ENCODE data around the gene KEL.

KEL gene

DNA sequence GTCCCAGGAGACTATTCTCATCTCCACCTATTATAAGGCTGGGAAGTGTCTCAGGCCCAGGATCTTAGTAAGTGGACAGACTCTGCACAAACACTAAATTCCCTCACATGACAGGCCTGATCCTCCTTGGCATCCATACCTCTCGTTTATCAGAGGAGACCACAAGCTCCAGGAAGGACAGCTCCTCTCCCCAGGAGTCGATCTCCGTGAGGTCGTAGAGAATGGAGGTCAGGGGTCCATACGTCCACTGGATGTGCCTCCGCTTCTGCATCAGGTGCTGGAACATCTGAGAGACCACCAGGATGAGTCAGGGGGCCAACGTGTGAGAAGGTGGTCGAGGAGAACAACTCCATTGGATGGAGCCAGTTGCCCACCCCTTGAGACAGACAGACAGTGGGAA is 34.2 kb downstream of the KEL start:
- Histone ChIP-seq H3K4me1 (ENCODE audit: control insufficient read depth, insufficient read depth, low read length, poor library complexity, severe bottlenecking) (no peaks in the 10 kb centered on the region), H3K4me3 (ENCODE audit: extremely low read depth, insufficient read depth, low read length, poor library complexity, severe bottlenecking) (no peak overlapping the region), H3K36me3 (ENCODE audit: control insufficient read depth, insufficient read depth, low read length) (no peaks in the 10 kb centered on the region), H3K27ac (ENCODE audit: low read depth, low read length, severe bottlenecking) (no peak overlapping the region), H3K9me3 (ENCODE audit: control insufficient read depth, low read length) (no peaks in the 10 kb centered on the region)
- 70 to 80% methylated on average over 8 of the region's 8 CpGs for WGBS, 2 experiments (ENCODE audit: insufficient coverage in 2 of 2)

- 80 to 86% methylated on average over 2 to 3 of the region's 7 CpGs for WGBS, 2 experiments (ENCODE audit: insufficient coverage in 2 of 2)
- Histone ChIP-seq H3K4me1 (ENCODE audit: control insufficient read depth, insufficient read depth, low read length, poor library complexity, severe bottlenecking) (no peaks in the 10 kb centered on the region), H3K4me3 (ENCODE audit: extremely low read depth, insufficient read depth, low read length, poor library complexity, severe bottlenecking) (no peak overlapping the region), H3K27ac (ENCODE audit: low read depth, low read length, severe bottlenecking) (no peak overlapping the region), H3K36me3 (ENCODE audit: control insufficient read depth, insufficient read depth, low read length) (no peaks in the 10 kb centered on the region), H3K9me3 (ENCODE audit: control insufficient read depth, low read length) (no peaks in the 10 kb centered on the region)
Observed at GRCh38 chr7:142927085-142927745, 34.9 kb downstream of the KEL start.

DNA sequence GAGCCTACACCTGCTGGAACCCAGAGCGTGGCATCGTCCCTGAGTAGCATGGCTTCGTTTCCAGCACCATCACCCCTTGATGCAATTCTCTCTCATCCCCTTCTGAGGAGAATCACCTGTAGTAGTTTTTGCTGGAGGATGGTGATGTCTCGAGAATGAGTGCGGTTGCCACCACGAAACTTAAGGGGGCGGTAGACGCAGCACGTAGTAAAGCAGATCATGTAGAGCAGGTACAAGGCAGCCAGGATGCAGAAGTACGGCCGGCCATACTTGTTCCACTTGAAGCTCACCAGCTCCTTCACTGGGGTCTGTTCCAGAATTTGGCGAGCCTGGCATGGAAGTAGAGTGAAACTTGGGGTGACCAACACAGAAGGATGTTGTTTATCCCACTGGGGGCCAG is 36.8 kb downstream of the KEL start:
- H3K9me3 ChIP-seq (ENCODE audit: control insufficient read depth, low read length): no peaks in the 10 kb centered on the region
- H3K4me3 ChIP-seq (ENCODE audit: extremely low read depth, insufficient read depth, low read length, poor library complexity, severe bottlenecking): no peak overlapping the region
- H3K36me3 ChIP-seq (ENCODE audit: control insufficient read depth, insufficient read depth, low read length): no peaks in the 10 kb centered on the region
- 74 to 79% methylated on average over 6 to 11 of the region's 12 CpGs for WGBS, 2 experiments (ENCODE audit: insufficient coverage in 2 of 2)
- H3K27ac ChIP-seq (ENCODE audit: low read depth, low read length, severe bottlenecking): no peak overlapping the region
- no peaks in the 10 kb centered on the region for H3K4me1 ChIP-seq (ENCODE audit: control insufficient read depth, insufficient read depth, low read length, poor library complexity, severe bottlenecking)

- no peaks in the 10 kb centered on the region for H3K36me3 ChIP-seq (ENCODE audit: control insufficient read depth, insufficient read depth, low read length)
- H3K27ac ChIP-seq (ENCODE audit: low read depth, low read length, severe bottlenecking): no peak overlapping the region
- no peaks in the 10 kb centered on the region for H3K4me1 ChIP-seq (ENCODE audit: control insufficient read depth, insufficient read depth, low read length, poor library complexity, severe bottlenecking)
- WGBS, 2 experiments (ENCODE audit: insufficient coverage in 2 of 2): 50% methylated on average over 2 of the region's 2 CpGs; no CpG with 5 or more reads in 1 of the 2 experiments
- H3K9me3 ChIP-seq (ENCODE audit: control insufficient read depth, low read length): no peaks in the 10 kb centered on the region
- H3K4me3 ChIP-seq (ENCODE audit: extremely low read depth, insufficient read depth, low read length, poor library complexity, severe bottlenecking): no peak overlapping the region
Observed at GRCh38 chr7:142923391-142923790, 38.8 kb downstream of the KEL start.

- Histone ChIP-seq H3K4me1 (ENCODE audit: control insufficient read depth, insufficient read depth, low read length, poor library complexity, severe bottlenecking) (no peaks in the 10 kb centered on the region), H3K9me3 (ENCODE audit: control insufficient read depth, low read length) (no peaks in the 10 kb centered on the region), H3K4me3 (ENCODE audit: extremely low read depth, insufficient read depth, low read length, poor library complexity, severe bottlenecking) (no peak overlapping the region), H3K36me3 (ENCODE audit: control insufficient read depth, insufficient read depth, low read length) (no peaks in the 10 kb centered on the region), H3K27ac (ENCODE audit: low read depth, low read length, severe bottlenecking) (no peak overlapping the region)
- 97 to 100% methylated on average over 2 of the region's 3 CpGs for WGBS, 2 experiments (ENCODE audit: insufficient coverage in 2 of 2)
Observed at GRCh38 chr7:142919656-142920055, 42.5 kb downstream of the KEL start.

DNA sequence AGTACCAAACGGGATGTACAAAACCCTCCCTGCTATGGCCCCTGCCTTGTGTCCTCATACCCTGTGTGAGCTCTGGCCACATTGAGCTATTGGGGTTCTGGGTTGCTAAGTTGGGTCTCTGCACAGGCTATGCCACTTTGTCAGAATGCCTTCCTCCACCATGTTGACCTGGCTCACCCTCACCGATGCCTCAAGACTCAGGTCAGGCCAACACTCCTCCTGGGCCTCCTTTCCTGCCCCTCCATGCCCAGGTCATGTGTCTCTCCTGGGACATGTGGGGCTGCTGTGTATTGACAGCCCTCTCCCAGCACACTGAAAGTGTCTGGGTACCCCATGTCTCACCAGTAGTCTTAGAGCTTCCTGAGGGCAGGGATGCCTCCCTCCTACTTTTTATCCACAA is 43.3 kb downstream of the KEL start:
- Histone ChIP-seq H3K4me1 (ENCODE audit: control insufficient read depth, insufficient read depth, low read length, poor library complexity, severe bottlenecking) (no peaks in the 10 kb centered on the region), H3K4me3 (ENCODE audit: extremely low read depth, insufficient read depth, low read length, poor library complexity, severe bottlenecking) (no peak overlapping the region), H3K9me3 (ENCODE audit: control insufficient read depth, low read length) (no peaks in the 10 kb centered on the region), H3K27ac (ENCODE audit: low read depth, low read length, severe bottlenecking) (no peak overlapping the region), H3K36me3 (ENCODE audit: control insufficient read depth, insufficient read depth, low read length) (no peaks in the 10 kb centered on the region)
- 83 to 100% methylated on average over 1 of the region's 2 CpGs for WGBS, 2 experiments (ENCODE audit: insufficient coverage in 2 of 2)

GRCh38 chr7:142917447-142917846 is 44.7 kb downstream of the KEL start:
- 83 to 100% methylated on average over 2 to 3 of the region's 3 CpGs for WGBS, 2 experiments (ENCODE audit: insufficient coverage in 2 of 2)
- Histone ChIP-seq H3K4me3 (ENCODE audit: extremely low read depth, insufficient read depth, low read length, poor library complexity, severe bottlenecking) (no peak overlapping the region), H3K36me3 (ENCODE audit: control insufficient read depth, insufficient read depth, low read length) (no peaks in the 10 kb centered on the region), H3K27ac (ENCODE audit: low read depth, low read length, severe bottlenecking) (no peak overlapping the region), H3K4me1 (ENCODE audit: control insufficient read depth, insufficient read depth, low read length, poor library complexity, severe bottlenecking) (no peaks in the 10 kb centered on the region), H3K9me3 (ENCODE audit: control insufficient read depth, low read length) (no peaks in the 10 kb centered on the region)

DNA sequence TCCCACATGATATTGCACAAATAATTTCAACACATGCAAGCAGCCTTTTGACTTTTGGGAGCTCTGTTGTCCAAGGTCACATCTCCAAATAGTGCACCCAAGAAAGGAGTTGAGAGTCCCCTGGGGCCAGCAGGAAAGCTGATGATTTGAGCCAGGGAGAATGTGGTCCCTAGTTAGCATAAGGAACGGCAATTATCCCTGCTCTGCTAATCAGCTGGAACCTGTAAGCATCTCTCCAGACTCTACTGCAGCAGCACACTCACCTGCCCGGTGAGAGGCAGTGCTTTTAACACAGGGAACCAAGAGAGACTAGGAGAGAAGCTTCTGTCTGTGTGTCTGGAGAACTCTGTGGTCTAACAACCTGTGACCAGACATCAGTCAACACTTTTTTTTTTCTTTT is 45.7 kb downstream of the KEL start:
- Histone ChIP-seq H3K4me1 (ENCODE audit: control insufficient read depth, insufficient read depth, low read length, poor library complexity, severe bottlenecking) (no peaks in the 10 kb centered on the region), H3K27ac (ENCODE audit: low read depth, low read length, severe bottlenecking) (no peak overlapping the region), H3K4me3 (ENCODE audit: extremely low read depth, insufficient read depth, low read length, poor library complexity, severe bottlenecking) (no peak overlapping the region), H3K36me3 (ENCODE audit: control insufficient read depth, insufficient read depth, low read length) (no peaks in the 10 kb centered on the region), H3K9me3 (ENCODE audit: control insufficient read depth, low read length) (no peaks in the 10 kb centered on the region)
- 75% methylated on average over 1 of the region's 2 CpGs; no CpG with 5 or more reads in 1 of the 2 experiments for WGBS, 2 experiments (ENCODE audit: insufficient coverage in 2 of 2)

GRCh38 chr7:142915315-142915714 is 46.8 kb downstream of the KEL start:
- H3K9me3 ChIP-seq (ENCODE audit: control insufficient read depth, low read length): no peaks in the 10 kb centered on the region
- no peaks in the 10 kb centered on the region for H3K36me3 ChIP-seq (ENCODE audit: control insufficient read depth, insufficient read depth, low read length)
- 90 to 94% methylated on average over 3 to 5 of the region's 8 CpGs for WGBS, 2 experiments (ENCODE audit: insufficient coverage in 2 of 2)
- H3K4me3 ChIP-seq (ENCODE audit: extremely low read depth, insufficient read depth, low read length, poor library complexity, severe bottlenecking): no peak overlapping the region
- no peaks in the 10 kb centered on the region for H3K4me1 ChIP-seq (ENCODE audit: control insufficient read depth, insufficient read depth, low read length, poor library complexity, severe bottlenecking)
- H3K27ac ChIP-seq (ENCODE audit: low read depth, low read length, severe bottlenecking): no peak overlapping the region

DNA sequence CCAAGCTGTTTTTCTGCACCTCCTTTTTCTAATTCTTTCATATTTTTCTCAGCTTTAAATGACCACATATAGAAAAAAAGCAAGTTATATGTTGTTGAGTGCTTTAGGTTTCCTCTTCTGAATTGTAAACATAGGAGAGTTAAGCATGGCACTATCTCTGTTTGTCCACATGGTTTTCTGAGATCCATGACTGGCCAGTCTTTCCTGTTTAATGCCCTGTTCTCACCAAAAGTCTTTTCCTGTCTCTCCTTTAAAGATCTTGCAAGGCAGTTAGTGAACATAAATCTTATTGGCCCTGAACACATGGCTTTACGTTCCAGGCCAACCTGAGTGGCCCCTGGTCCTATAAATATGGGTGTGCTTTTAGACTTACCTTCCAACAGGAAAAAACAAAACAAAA is 48.0 kb downstream of the KEL start:
- Histone ChIP-seq H3K36me3 (ENCODE audit: control insufficient read depth, insufficient read depth, low read length) (no peaks in the 10 kb centered on the region), H3K4me1 (ENCODE audit: control insufficient read depth, insufficient read depth, low read length, poor library complexity, severe bottlenecking) (peaks cover 2% of the 10 kb centered on the region), H3K27ac (ENCODE audit: low read depth, low read length, severe bottlenecking) (no peak overlapping the region), H3K4me3 (ENCODE audit: extremely low read depth, insufficient read depth, low read length, poor library complexity, severe bottlenecking) (no peak overlapping the region), H3K9me3 (ENCODE audit: control insufficient read depth, low read length) (no peaks in the 10 kb centered on the region)
- 80% methylated on average over 1 of the region's 1 CpG; no CpG with 5 or more reads in 1 of the 2 experiments for WGBS, 2 experiments (ENCODE audit: insufficient coverage in 2 of 2)

DNA sequence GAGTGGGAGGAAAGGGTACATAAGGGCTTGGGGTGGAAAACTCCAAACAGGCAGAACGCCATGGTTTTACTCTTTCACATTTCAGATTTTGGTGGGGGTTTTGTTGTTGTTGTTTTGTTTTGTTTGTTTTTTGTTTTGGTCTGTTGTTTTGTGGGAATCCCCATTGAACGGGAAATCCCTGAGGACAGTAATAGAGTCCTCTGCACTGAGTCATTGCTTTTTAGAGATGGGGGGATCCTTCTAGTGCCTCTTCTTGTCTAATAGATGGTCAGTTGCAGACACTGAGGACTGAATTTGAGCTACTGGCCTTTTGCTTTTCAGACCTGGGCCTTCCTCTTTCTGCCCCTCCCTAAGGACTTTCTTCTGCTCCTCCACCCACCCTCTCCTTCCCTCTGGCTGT is 48.6 kb downstream of the KEL start:
- H3K36me3 ChIP-seq (ENCODE audit: control insufficient read depth, insufficient read depth, low read length): no peaks in the 10 kb centered on the region
- H3K4me1 ChIP-seq (ENCODE audit: control insufficient read depth, insufficient read depth, low read length, poor library complexity, severe bottlenecking): peaks cover 2% of the 10 kb centered on the region
- 83 to 86% methylated on average over 1 to 2 of the region's 2 CpGs for WGBS, 2 experiments (ENCODE audit: insufficient coverage in 2 of 2)
- no peak overlapping the region for H3K4me3 ChIP-seq (ENCODE audit: extremely low read depth, insufficient read depth, low read length, poor library complexity, severe bottlenecking)
- no peaks in the 10 kb centered on the region for H3K9me3 ChIP-seq (ENCODE audit: control insufficient read depth, low read length)
- H3K27ac ChIP-seq (ENCODE audit: low read depth, low read length, severe bottlenecking): no peak overlapping the region
